HG02970 (cell line): ENCODE results near the gene MAPK6.
"Not testable (repeated sequence)": the region's sequence is repeated elsewhere in the genome, so short reads cannot be mapped to it uniquely, and the experiment has no call there.

ENCODE experiments used
- ATAC-seq: cut with Tn5 transposase; IDR thresholded peaks from one replicate; pipeline ENCODE4 v1.9.1; 2021; ENCODE audit warnings: mild to moderate bottlenecking, moderate library complexity, moderate number of reproducible peaks; ENCODE audit not compliant: unreplicated experiment, low FRiP score

The MAPK6 gene

GRCh38 chr15:52039925-52040781 lies 21.1 kb downstream of the MAPK6 start:
- no peak for ATAC-seq

GRCh38 chr15:52042051-52042851 lies 23.2 kb downstream of the MAPK6 start:
- no peak for ATAC-seq

GRCh38 chr15:52045795-52046298 lies 26.8 kb downstream of the MAPK6 start:
- not testable (repeated sequence) for ATAC-seq

GRCh38 chr15:52046552-52046951 lies 27.5 kb downstream of the MAPK6 start:
- ATAC-seq = not testable (repeated sequence)

GRCh38 chr15:52050416-52050815 lies 31.4 kb downstream of the MAPK6 start:
- no peak for ATAC-seq

- no peak for ATAC-seq
Observed at GRCh38 chr15:52052066-52052935, 33.3 kb downstream of the MAPK6 start.

- no peak for ATAC-seq
Observed at GRCh38 chr15:52054381-52054780, 35.4 kb downstream of the MAPK6 start.

GRCh38 chr15:52054858-52055257 lies 35.8 kb downstream of the MAPK6 start:
- ATAC-seq = not testable (repeated sequence)

- ATAC-seq = no peak
Observed at GRCh38 chr15:52056001-52056400, 37.0 kb downstream of the MAPK6 start.

- no peak for ATAC-seq
Observed at GRCh38 chr15:52056496-52056895, 37.5 kb downstream of the MAPK6 start.

GRCh38 chr15:52057996-52058395 lies 39.0 kb downstream of the MAPK6 start:
- ATAC-seq = no peak

GRCh38 chr15:52060501-52060900 lies 41.5 kb downstream of the MAPK6 start:
- no peak for ATAC-seq

- ATAC-seq = no peak
Observed at GRCh38 chr15:52066842-52067544, 48.0 kb downstream of the MAPK6 start.

GRCh38 chr15:52067545-52067926 lies 48.5 kb downstream of the MAPK6 start:
- no peak for ATAC-seq

GRCh38 chr15:52068004-52068615 lies 49.1 kb downstream of the MAPK6 start:
- ATAC-seq = no peak

- no peak for ATAC-seq
Observed at GRCh38 chr15:52069559-52069958, 50.5 kb downstream of the MAPK6 start.

- ATAC-seq = no peak
Observed at GRCh38 chr15:52071570-52071969, 52.6 kb downstream of the MAPK6 start.

GRCh38 chr15:52076889-52077781 lies 58.1 kb downstream of the MAPK6 start:
- ATAC-seq = no peak
